ENCODE measurements around the gene NRCAM.

GRCh38 chr7:108385834-108386422, 70.3 kb downstream of the NRCAM start:
- TF ChIP-seq, protein P1, sequence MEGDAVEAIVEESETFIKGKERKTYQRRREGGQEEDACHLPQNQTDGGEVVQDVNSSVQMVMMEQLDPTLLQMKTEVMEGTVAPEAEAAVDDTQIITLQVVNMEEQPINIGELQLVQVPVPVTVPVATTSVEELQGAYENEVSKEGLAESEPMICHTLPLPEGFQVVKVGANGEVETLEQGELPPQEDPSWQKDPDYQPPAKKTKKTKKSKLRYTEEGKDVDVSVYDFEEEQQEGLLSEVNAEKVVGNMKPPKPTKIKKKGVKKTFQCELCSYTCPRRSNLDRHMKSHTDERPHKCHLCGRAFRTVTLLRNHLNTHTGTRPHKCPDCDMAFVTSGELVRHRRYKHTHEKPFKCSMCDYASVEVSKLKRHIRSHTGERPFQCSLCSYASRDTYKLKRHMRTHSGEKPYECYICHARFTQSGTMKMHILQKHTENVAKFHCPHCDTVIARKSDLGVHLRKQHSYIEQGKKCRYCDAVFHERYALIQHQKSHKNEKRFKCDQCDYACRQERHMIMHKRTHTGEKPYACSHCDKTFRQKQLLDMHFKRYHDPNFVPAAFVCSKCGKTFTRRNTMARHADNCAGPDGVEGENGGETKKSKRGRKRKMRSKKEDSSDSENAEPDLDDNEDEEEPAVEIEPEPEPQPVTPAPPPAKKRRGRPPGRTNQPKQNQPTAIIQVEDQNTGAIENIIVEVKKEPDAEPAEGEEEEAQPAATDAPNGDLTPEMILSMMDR (conservative IDR thresholded peaks at IDR 0.05) = no peak
- TF ChIP-seq EZH2 (IDR thresholded peaks at IDR 0.05; ENCODE audit: low read depth) = no peak

Data from PC-9 (cell line).